K562 (cell line): ENCODE measurements around the gene CPNE9. TPM values are rescaled to one million over a fixed set of nuclear protein-coding genes. Genes with fewer than 3 reads are reported as not detected.
A peak's percentile ranks its signal among the peaks of the same experiment; 100 is the strongest.

ENCODE experiments used
- AFF4 ChIP-seq: sonication (generic); formaldehyde crosslinking; IDR thresholded peaks from 2 replicates; pipeline ENCODE4 v1.8.0; 2023; ENCODE audit warnings: mild to moderate bottlenecking, missing genetic modification reagents
- CCAR2 ChIP-seq: fragments of 200-400 bp; formaldehyde crosslinking; IDR thresholded peaks from 2 replicates; pipeline ENCODE4 v1.6.1; 2017; ENCODE audit warnings: mild to moderate bottlenecking, low read depth, low read length
- CREB5 ChIP-seq: fragments of 250-450 bp; sonication (Bioruptor Pico); IDR thresholded peaks from 2 replicates; pipeline ENCODE4 v1.5.0; 2020; ENCODE audit warnings: mild to moderate bottlenecking
- CTBP1 ChIP-seq: fragments of 450-650 bp; IDR thresholded peaks from 2 replicates; pipeline ENCODE4 v1.6.1; 2016; ENCODE audit warnings: borderline replicate concordance
- HMG20A ChIP-seq: fragments of 450-650 bp; formaldehyde crosslinking; conservative IDR thresholded peaks from 2 replicates; pipeline ENCODE4 v1.4.0; 2020; ENCODE audit warnings: mild to moderate bottlenecking, mixed read lengths
- HMG20B ChIP-seq: fragments of 250-450 bp; sonication (Bioruptor Pico); IDR thresholded peaks from 2 replicates; pipeline ENCODE4 v1.5.0; 2021; ENCODE audit warnings: mild to moderate bottlenecking
- MYNN ChIP-seq, 2 experiments: sonication (generic); formaldehyde crosslinking in 1 of 2; IDR thresholded peaks; 2 replicates each; pipeline versions ENCODE4 v1.5.0 to v1.6.1; 2016 to 2020; ENCODE audit warnings: antibody characterized with exemption in 1 of 2, missing genetic modification reagents in 1 of 2
- PBX2 ChIP-seq, 2 experiments: IDR thresholded peaks in 1 of 2; conservative IDR thresholded peaks in 1 of 2; 2 replicates each; pipeline ENCODE4 v1.6.1; 2016; ENCODE audit warnings: low read depth in 2 of 2, mild to moderate bottlenecking in 1 of 2, missing compliant biosample characterization in 1 of 2, missing genetic modification characterization in 1 of 2, moderate library complexity in 1 of 2
- POLR2H ChIP-seq: IDR thresholded peaks from 2 replicates; pipeline ENCODE4 v1.6.1; 2016; ENCODE audit warnings: missing genetic modification characterization, low read depth, mild to moderate bottlenecking, control low read depth, missing compliant biosample characterization, moderate library complexity
- TAF9B ChIP-seq: fragments of 450-650 bp; IDR thresholded peaks from 2 replicates; pipeline ENCODE4 v1.6.1; 2018; ENCODE audit warnings: mild to moderate bottlenecking; ENCODE audit not compliant: partially characterized antibody
- TFAM ChIP-seq: fragments of 250-450 bp; sonication (Bioruptor Pico); conservative IDR thresholded peaks from 2 replicates; pipeline ENCODE4 v1.5.0; 2021; ENCODE audit warnings: mild to moderate bottlenecking, moderate library complexity
- TOE1 ChIP-seq, 2 experiments: fragments of 450-650 bp in 1 of 2; sonication (generic) in 1 of 2; formaldehyde crosslinking in 1 of 2; IDR thresholded peaks; 2 replicates each; pipeline versions ENCODE4 v1.7.1 to v1.8.0; 2016 to 2022; ENCODE audit warnings: borderline replicate concordance in 2 of 2, mild to moderate bottlenecking in 2 of 2, antibody characterized with exemption in 1 of 2, inconsistent platforms in 1 of 2, low read depth in 1 of 2, missing genetic modification reagents in 1 of 2, moderate library complexity in 1 of 2
- ZBTB8A ChIP-seq: fragments of 450-650 bp; IDR thresholded peaks from 2 replicates; pipeline ENCODE4 v1.6.1; 2018; ENCODE audit warnings: mild to moderate bottlenecking, moderate library complexity; ENCODE audit not compliant: partially characterized antibody
- ZNF274 ChIP-seq: IDR thresholded peaks from 2 replicates; pipeline ENCODE4 v1.6.1; 2011; ENCODE audit warnings: low read depth, mild to moderate bottlenecking, low read length, moderate library complexity, borderline replicate concordance
- ZNF512 ChIP-seq: IDR thresholded peaks from 2 replicates; pipeline ENCODE4 v1.6.1; 2016; ENCODE audit warnings: missing genetic modification characterization, missing compliant biosample characterization
- ZNF561 ChIP-seq: fragments of 450-650 bp; formaldehyde crosslinking; conservative IDR thresholded peaks from 2 replicates; pipeline ENCODE4 v1.4.0; 2020; ENCODE audit warnings: mild to moderate bottlenecking, moderate library complexity
- polyA plus RNA-seq, 8 experiments: library from polyadenylated mRNA; depleted of rRNA in 4 of 8; stranded (reverse) in 5 of 8; unstranded in 3 of 8; fragments of >200 nt; fragmentation: Nextera tagmentation in 2 of 8; fragmentation: Illumina TruSeq in 1 of 8; extraction: Ambion mirVana in 2 of 8; extraction: Trizol in 1 of 8; gene quantifications; 2 replicates each; pipeline versions ENCODE4 v1.2.1 to v1.2.3, GENCODE V29; 2011 to 2014; ENCODE audit warnings: inconsistent platforms in 1 of 8, missing spikeins in 1 of 8
- total RNA-seq, 7 experiments: library from RNA; depleted of rRNA in 6 of 7; stranded (reverse); fragments of >200 nt in 6 of 7; fragmentation: Illumina TruSeq in 2 of 7; extraction: Trizol in 2 of 7; gene quantifications; 2 replicates each; pipeline versions ENCODE4 v1.2.1 to v1.2.3, GENCODE V29; 2011 to 2021; ENCODE audit warnings: low replicate concordance in 1 of 7

CPNE9 gene
- total and polyA plus RNA-seq, 9 of the 15 experiments (the other 6 are each of a cell fraction or from before 2014, with no cell fraction given), result 0.22 to 0.56 (median 0.29) TPM; not detected in 3

- TF ChIP-seq PBX2 (CRISPR knock-in tag; IDR thresholded peaks at IDR 0.05; ENCODE audit: low read depth), result no peak
- TF ChIP-seq PBX2 (tag; conservative IDR thresholded peaks at IDR 0.05; ENCODE audit: low read depth), result peak; percentile 96
- no peak for TF ChIP-seq POLR2H (tag)
- no peak for TF ChIP-seq ZNF274
- TF ChIP-seq CCAR2, result no peak
- peak; percentile 88 for TF ChIP-seq TOE1 (IDR thresholded peaks at IDR 0.05; ENCODE audit: borderline replicate concordance)
- 0 out of 2 replicates have a peak, but pooled peaks have one; percentile 62 for TF ChIP-seq TOE1 (CRISPR knock-in tag; IDR thresholded peaks at IDR 0.05; ENCODE audit: borderline replicate concordance, low read depth)
- TF ChIP-seq HMG20A (CRISPR knock-in tag), result no peak
- TF ChIP-seq ZNF561 (CRISPR knock-in tag), result no peak
- TF ChIP-seq ZBTB8A, result no peak
- TF ChIP-seq ZNF512, result no peak
- TF ChIP-seq TAF9B, result no peak
- TF ChIP-seq CTBP1, result peak; percentile 89
- TF ChIP-seq HMG20B (CRISPR knock-in tag), result no peak
- no peak for TF ChIP-seq TFAM (CRISPR knock-in tag)
- no peak for TF ChIP-seq CREB5
- peak; percentile 92 for TF ChIP-seq MYNN (IDR thresholded peaks at IDR 0.05)
- no peak for TF ChIP-seq MYNN (CRISPR knock-in tag; IDR thresholded peaks at IDR 0.05)
- no peak for TF ChIP-seq AFF4
Measured at GRCh38 chr3:9715764-9716437, 12.3 kb downstream of the CPNE9 start (continued).
